HG02759 (cell line): ENCODE results near the gene PAQR9.
"Not testable (repeated sequence)": the region's sequence is repeated elsewhere in the genome, so short reads cannot be mapped to it uniquely, and the experiment has no call there.

Source experiments
- ATAC-seq: cut with Tn5 transposase; IDR thresholded peaks from one replicate; pipeline ENCODE4 v1.9.1; 2021; ENCODE audit warnings: mild to moderate bottlenecking, moderate library complexity; ENCODE audit not compliant: unreplicated experiment

Gene PAQR9

GRCh38 chr3:142963516-142964448 is at the start of gene PAQR9:
PAQR9 (minus strand) TSS chr3:142963674; CDS start chr3:142963336, 338 bp downstream.
- ATAC-seq, result peak; percentile 68

- ATAC-seq, result no peak
These were observed 48.2 kb upstream of the PAQR9 start for GRCh38 chr3:143011705-143012104.

- ATAC-seq, result no peak
These were observed 46.5 kb upstream of the PAQR9 start for GRCh38 chr3:143010024-143010423.

GRCh38 chr3:143004823-143005222 is 41.3 kb upstream of the PAQR9 start:
- no peak for ATAC-seq

- ATAC-seq, result no peak
These were observed 39.3 kb upstream of the PAQR9 start for GRCh38 chr3:143002727-143003126.

- peak; percentile 31 for ATAC-seq
These were observed 38.7 kb upstream of the PAQR9 start for GRCh38 chr3:143002083-143002712.

GRCh38 chr3:143001369-143002082 is 38.1 kb upstream of the PAQR9 start, which contains the start of gene U2SURP:
U2SURP (plus strand) TSS chr3:143001570; CDS start chr3:143001629, 59 bp downstream.
- peak; percentile 88 for ATAC-seq

GRCh38 chr3:143001034-143001368 is 37.5 kb upstream of the PAQR9 start:
- peak; percentile 72 for ATAC-seq

GRCh38 chr3:143000528-143000927 is 37.1 kb upstream of the PAQR9 start:
- no peak for ATAC-seq

GRCh38 chr3:142999881-143000280 is 36.4 kb upstream of the PAQR9 start:
- ATAC-seq, result no peak

GRCh38 chr3:142998439-142998838 is 35.0 kb upstream of the PAQR9 start:
- no peak for ATAC-seq

- no peak for ATAC-seq
These were observed 33.9 kb upstream of the PAQR9 start for GRCh38 chr3:142997330-142997729.

- ATAC-seq, result peak; percentile 75
These were observed 30.5 kb upstream of the PAQR9 start for GRCh38 chr3:142993958-142994442.

GRCh38 chr3:142992323-142992722 is 28.8 kb upstream of the PAQR9 start:
- ATAC-seq, result no peak

- no peak for ATAC-seq
These were observed 27.2 kb upstream of the PAQR9 start for GRCh38 chr3:142990721-142991120.

GRCh38 chr3:142988826-142989225 is 25.4 kb upstream of the PAQR9 start:
- ATAC-seq, result not testable (repeated sequence)

GRCh38 chr3:142988221-142988620 is 24.7 kb upstream of the PAQR9 start:
- peak; percentile 13 for ATAC-seq

GRCh38 chr3:142987707-142988106 is 24.2 kb upstream of the PAQR9 start:
- ATAC-seq, result peak; percentile 82

- no peak for ATAC-seq
These were observed 23.7 kb upstream of the PAQR9 start for GRCh38 chr3:142987080-142987700.

- no peak for ATAC-seq
These were observed 20.8 kb upstream of the PAQR9 start for GRCh38 chr3:142984255-142984654.

GRCh38 chr3:142983318-142983717 is 19.8 kb upstream of the PAQR9 start:
- no peak for ATAC-seq
